GM12892 (cell line): ENCODE results near the gene POLR2F.

Experiments
- POLR2A ChIP-seq: IDR thresholded peaks from 2 replicates; pipeline ENCODE4 v1.6.1; 2011; ENCODE audit warnings: low read depth, low read length, control low read depth
- POLR2AphosphoS5 ChIP-seq: IDR thresholded peaks from 2 replicates; pipeline ENCODE4 v1.6.1; 2011; ENCODE audit warnings: low read depth, low read length, control low read depth
- TAF1 ChIP-seq: IDR thresholded peaks from 2 replicates; pipeline ENCODE4 v1.6.1; 2011; ENCODE audit warnings: low read depth, mild to moderate bottlenecking, control low read depth, low read length, borderline replicate concordance

DNA sequence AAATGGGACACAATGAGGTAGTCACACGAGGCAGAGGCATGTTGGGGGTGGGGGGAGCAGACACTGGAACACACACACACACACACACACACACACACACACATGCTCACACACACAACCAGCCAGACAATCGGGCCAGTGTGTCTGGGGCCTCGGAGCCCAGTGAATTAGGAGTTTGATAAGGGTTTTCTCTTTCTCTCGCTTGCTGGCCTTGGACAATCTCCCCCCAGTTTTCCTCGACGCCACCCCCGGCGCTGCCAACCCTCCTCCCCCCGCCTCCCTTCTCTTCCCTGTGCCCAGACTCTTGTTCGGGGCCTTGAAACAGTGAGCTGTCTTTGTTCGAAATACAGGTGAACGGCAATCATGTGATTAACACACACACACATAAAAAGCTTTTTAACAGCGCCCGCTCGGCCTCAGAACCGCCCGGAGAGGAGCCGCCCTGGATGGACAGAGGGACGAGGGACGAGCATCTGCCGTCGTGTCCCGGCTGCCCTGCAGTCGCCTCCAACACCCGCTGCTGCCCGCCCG is 32.3 kb downstream of the POLR2F start:
- TF ChIP-seq TAF1 (no peak), POLR2A (no peak), POLR2AphosphoS5 (no peak)
